ENCODE results near the gene KCND1.
"Not testable (repeated sequence)": the region's sequence is repeated elsewhere in the genome, so short reads cannot be mapped to it uniquely, and the experiment has no call there.

Gene KCND1

DNA sequence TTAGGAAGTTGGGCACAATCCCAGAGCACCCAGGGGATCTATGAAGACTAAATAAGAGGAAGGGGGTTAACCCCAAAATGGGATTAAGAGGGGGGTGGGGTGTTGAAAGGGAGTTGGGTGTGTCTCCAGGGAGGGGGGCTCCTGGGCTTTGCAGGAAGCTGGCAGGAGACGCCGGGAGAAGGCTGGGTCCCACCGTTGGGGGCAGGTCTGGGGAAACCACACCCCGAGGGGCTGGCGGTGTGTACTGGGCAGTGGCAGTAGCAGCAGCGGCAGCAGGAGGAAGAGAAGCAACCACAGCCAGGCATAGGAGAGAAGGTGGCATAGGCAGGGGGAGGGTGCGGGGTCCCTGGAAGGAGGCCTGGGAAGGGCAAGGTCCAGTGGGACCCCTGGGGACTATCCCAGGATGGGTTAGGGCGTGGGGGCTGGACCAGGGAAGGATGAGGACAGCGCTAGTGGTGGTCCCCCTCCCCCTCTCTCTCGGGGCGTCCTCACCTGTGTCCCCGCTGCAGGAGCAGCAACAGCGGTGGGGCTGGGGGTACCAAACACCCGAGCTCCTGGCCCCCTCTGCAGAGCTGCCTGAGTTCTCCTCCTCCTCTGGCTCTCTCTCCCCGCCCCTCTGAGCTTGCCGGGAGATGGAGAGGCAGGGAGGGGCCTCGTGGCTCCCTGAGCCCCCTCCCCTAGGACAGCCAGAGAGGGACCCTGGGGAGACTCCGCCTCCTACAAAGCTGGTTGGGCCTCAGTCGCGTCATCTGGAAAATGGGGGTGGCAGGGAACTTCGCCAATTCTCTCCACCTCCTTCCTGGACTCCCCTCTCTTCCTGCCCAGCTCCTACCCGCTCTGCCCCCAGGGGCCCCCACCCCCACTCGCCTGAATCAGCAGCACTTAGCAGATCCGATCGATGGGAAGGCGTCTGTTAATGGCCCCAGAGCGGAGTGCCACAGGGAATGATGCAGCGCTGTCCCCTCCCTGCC is at the start of gene KCND1:
Gene KCND1, minus strand, starts transcription at position 596 of the 971 bp plus-strand sequence. CDS start 1,573 bp downstream, outside the sequence.
- DNase-seq, result peak in 43 of 58 donors; percentile 1 to 62 (median 16)

DNA sequence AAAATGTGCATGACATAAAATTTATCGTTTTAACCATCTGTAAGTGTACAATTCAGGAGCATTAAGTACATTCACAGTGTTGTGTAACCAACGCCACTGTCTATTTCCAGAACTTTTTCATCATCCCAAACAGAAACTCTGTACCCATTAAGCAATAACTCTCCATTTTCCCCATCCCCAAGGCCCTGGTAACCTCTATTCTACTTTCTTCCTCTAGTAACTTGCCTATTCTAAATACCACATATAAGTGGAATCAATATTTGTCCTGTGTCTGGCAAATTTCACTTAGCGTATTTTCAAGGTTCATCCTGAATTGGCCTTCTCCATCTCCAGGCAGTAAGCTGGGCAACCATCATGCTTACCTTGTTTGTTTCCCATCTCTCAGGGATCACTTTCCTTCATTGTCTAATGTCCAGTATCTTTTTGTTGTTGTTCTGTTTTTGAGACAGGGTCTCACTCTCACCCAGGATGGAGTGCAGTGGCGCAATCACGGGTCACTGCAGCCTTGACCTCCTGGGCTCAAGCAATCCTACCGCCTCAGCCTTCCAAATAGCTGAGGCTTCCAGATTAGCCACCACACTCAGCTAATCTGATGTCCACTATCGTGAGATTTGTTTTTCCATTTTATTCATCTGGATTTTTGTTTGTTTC is 48.1 kb upstream of the KCND1 start:
- DNase-seq, result no peak

DNA sequence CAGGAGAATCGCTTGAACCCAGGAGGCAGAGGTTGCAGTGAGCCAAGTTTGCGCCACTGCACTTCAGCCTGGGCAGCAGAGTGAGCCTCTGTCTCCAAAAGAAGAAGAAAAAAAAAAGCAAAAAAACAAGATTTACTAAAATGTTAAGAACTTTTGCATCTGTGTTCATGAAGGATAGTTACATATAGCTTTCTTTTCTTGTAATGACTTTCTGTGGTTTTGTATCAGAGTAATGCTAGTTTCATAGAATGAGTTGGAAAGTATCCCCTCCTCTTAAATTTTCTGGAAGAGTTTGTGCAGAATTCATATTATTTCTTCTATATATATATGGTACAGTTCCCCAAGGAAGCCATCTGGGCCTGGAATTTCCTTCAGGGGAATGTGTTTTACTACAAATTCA is 47.4 kb upstream of the KCND1 start:
- DNase-seq, result no peak

DNA sequence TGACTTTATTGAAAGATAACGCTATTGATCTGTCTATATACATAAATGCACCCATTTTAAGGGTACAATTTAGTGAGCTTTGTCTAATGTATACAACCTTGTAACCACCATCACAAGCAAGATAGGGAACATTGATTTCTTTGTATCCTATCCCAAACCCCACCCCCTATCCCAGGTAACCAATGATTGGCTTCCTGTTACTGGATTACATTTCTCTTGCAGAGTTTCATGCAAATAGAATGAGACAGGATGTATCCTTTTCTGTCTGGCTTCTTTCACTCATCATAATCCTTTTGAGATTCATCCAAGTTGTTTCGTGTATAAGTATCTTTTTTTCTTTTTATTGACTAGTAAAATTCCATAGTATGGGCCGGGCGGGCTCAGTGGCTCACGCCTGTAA is 32.1 kb upstream of the KCND1 start:
- DNase-seq, result no peak

DNA sequence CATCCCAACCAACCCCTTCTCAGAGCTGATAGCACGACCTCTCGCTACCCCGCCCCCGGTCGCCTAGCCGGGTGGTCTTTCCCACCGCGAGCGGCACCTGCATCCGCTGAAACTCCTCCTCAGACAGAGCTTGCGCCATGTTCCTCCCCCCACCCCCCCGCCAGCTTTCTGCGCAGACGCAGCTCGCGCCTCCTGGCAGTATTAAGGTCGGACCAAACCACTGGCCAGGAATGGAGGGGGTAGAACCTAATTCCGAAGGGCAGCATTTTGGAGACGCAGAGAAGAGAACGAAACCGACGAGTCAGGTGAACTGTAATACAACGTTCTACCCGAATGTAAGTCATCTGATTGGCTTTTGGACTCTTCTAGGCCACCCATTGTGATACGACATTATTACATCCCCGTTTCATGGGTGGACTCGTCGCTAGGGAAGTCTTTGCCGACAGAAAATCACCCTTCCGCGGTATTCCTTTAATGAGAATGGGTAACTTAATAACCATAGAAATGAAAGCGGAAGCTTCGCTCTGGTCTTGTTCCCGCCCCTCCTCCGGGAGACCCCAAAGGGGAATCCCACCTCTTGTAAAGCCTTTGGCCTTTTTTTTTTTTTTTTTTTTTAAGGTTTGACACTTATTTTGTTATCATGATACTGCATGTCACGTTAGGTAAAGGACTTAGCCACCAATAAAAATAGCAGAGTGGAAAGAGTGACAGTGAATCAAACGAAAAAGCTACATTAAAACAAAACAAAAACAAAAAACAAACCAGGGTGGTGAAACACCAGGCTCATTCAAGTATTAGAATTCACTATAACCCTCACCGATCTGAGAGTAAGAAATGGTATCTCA is 30.7 kb upstream of the KCND1 start, which contains the start of gene GRIPAP1:
Gene GRIPAP1, minus strand, starts transcription at position 174 of the 845 bp plus-strand sequence. Its CDS starts 35 bp downstream, at position 139.
- DNase-seq, result peak in 57 of 58 donors; percentile 2 to 81 (median 54)

DNA sequence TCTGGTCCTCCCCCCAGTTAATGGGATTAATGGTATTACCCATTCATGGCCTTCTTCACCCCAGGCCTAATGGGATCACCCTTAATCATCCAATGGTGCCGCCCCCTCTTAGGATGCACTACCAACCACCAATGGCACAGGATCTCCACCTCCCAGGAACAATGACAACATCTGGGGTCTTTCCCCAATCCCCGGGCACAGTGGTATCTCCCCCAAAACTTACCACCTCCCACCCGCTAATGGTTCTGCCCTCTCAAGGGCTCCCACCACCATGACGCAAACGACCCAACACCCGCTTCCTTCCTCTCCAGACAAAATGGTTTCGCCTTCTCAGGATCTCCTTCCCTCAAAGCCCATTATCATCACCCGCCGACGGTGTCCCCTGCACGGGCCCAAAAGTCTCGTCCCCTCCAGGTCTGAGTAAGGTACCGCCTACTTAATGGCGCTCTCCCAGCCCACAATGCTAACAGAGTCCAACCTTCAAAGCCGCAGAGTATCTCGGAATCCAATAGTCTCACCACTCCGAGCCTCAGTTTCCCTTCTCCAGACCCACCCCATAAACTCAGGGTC is 30.0 kb upstream of the KCND1 start:
- peak in 16 of 58 donors; percentile 0 to 43 (median 12) for DNase-seq

DNA sequence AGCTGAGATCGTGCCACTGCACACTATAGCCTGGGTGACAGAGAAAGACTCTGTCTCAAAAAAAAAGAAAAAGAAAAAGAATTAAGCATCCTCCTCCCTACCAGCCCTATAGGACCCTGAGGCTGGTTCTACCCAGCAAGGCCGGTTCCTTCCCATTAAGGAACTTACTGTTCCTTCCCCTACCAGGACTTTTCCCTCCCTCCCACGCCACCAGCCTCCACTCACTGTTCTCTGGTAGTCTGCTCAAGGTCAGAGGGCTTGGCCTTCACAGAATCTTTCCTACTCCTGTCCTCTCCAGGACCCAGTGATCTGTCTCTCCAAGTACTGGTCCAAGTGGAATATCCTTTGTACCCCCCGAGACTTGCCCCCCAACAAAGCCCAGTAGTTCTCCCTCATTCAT is 29.0 kb upstream of the KCND1 start:
- no peak for DNase-seq

DNA sequence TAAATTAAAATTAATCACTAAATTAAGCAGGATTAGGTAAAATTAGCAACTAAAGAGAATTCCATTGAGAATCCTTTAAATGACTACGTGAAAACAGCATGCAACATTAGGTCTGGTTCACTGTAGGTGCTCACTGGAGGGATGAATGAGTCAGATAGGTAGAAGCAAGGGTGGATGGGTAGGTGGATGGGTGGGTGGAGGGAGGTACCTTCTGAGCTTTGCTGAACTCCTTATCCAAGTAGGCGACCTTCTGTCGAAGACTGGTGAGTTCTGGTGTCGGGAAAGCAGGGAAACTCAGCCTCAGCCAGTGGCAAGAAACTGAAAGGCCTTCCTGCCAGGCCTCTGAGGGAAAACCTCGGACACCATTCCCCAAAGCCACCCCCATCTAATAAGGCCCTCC is 27.4 kb upstream of the KCND1 start:
- peak in 1 of 58 donors; percentile 3 for DNase-seq

DNA sequence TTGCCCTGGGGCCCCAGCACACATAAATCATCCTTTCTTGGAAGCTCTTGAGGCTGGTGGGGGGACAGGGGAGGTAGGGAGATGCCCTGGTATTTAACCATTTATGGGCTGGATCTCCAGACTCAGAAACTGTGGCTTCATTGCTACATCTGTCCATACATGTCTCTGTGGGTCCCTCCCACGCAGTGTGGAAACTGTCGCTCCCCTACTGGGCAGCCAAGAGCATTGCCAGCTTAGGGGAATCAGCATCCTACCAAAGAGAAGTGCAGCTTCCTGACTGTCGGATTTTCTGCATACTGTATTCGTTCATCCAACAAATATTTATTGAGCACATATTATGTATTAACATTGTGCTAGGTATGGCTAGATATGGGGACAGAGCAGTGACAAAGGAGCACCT is 26.7 kb upstream of the KCND1 start:
- DNase-seq, result no peak

DNA sequence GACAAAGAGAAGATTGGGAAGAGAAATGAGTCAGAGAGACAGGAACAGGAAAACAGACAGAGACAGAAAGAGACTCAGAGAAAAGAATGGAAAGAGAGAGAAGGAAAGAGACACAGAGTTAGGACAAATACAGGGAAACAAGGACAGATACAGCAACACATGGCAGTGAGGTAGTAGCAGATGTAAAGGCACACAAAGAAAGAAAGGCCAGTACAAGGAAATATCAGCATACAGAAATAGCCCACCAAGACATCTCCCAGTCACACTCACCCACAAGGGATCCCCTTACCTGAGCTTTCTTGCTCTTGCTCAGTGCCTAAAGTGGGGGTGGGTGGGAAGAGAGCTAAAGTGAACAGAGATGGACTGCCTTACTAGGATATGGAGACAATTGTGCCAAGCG is 26.2 kb upstream of the KCND1 start:
- no peak for DNase-seq

DNA sequence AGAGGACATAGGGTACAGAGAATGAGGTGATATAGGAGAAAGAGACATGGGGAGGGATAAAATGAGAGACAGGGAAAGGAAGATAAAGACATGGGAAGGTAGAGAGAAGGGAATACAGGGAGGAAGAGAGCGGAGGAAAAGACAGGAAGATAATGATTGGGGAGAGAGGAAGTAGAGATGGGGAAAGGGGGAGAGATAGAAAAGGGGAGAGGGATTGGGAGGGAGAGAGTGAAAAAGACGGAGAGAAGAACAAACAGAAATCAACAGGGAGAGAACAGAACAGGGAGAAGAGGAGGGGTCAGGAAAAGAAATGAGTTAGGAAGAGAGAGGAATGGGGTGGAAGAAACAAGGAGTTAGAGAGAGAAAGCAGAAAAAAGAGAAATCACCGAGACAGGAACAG is 25.8 kb upstream of the KCND1 start:
- no peak for DNase-seq

DNA sequence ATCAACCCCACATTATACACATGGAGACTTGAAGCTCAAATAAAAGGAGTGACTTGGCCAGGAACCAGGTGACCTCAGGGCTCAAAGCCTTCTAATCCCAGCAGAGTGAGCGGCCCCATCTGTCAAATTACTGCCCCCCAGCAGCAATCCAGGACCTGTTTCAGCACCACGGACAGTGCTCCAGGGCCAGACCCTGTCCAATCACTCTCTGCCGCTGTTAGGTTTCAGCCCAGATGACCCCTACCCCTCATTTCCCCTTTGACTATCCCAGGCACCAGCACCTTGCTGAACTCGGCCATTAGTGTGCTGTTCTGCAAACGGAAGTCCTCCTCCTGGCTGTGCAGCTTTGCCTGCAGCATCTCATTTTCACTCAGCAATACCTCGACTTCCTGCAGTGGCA is 25.3 kb upstream of the KCND1 start:
- no peak for DNase-seq

DNA sequence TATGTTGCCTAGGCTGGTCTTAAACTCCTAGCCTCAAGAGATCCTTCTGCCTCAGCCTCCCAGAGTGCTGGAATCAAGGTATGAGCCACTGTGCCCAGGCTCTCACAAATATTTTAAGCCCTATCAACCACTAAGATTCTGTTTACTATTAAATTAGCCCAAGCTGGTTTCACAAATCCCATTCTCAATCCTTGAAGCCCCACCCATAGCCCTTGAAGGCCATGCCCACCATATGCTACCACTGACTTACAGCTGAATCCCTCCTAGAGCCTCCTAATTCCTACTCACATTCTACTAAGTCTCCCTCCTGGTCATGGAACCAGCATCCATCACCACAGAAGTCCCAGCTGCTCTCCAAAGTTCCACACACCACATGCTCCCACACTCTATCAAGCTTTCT is 20.7 kb upstream of the KCND1 start:
- no peak for DNase-seq

DNA sequence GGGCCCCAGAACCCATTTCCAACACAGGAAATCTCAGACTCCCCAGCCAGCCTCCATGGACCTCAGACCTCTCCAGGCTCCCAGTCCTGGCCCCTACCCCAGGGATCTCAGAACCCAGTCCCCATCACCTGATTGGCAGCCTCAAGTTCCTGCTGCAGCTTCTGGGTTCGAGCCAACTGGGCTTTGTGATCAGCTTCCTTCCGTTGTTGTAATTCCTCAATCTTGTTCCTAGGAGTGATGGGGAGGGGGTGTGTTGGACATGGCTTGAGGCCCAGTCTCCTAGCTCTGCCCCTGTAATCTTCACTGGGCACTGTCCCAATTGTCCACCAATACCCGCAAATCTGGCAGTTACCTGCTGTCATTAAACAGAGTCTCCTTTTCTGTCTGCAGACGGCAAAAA is 17.8 kb upstream of the KCND1 start:
- DNase-seq, result no peak

DNA sequence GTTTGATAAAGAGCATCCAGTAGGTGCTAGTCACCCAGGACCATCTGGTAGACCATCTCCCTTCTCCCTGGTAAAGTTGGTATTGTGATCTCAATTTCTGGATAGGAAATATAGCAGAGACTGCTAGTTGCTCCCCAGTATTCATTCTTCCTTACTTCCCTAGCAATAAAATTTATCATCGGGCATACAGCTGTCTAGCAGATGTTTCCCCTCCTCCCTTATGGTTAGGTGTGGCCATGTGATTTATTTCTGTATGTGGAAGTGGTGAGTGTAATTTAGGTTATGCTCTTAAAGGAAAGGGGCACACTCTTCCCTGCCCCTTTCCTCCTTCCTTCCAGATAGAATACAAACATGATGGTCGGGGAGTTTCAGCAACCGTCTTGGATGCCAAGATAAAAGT is 12.3 kb upstream of the KCND1 start:
- DNase-seq, result no peak

DNA sequence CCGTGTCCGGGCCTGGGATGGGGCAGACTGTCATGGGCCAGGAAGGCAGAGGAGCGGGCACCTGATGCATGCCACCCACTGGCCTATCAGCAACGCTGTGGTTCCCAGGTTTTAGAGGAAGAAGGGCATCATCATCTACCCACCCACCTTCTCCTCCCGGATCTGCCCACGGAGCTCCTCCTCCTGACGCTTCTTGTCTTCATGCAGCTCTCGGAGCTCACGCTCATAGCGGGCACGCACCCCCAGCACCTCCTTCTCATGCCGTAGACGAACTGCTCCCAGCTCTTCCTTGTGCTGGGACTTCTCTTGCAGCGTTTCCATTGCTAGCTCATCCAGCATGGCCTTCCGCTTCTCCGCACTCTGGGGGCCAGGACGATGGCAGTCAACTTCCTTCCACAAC is 11.4 kb upstream of the KCND1 start:
- DNase-seq, result peak in 1 of 58 donors; percentile 2

DNA sequence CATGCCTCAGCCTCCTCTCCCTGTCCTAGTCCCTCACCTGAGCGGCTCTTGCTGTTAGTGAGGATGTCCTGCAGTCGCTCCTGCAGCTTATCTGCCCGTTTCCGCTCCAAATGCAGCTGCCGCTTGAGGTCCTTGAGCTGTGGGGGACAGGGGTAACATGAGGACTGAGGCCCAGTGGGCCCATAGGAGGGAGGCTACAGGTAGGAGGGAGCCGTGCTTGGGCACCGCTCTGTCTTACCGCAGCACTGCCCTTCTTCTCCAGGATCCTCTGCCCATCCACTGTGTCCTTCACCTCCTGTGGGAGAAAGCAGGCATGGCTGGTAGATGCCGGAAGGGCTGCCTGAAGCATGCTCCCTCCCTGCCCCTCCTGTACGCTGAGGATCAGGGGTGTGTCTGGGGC is 9.5 kb upstream of the KCND1 start:
- DNase-seq, result no peak

DNA sequence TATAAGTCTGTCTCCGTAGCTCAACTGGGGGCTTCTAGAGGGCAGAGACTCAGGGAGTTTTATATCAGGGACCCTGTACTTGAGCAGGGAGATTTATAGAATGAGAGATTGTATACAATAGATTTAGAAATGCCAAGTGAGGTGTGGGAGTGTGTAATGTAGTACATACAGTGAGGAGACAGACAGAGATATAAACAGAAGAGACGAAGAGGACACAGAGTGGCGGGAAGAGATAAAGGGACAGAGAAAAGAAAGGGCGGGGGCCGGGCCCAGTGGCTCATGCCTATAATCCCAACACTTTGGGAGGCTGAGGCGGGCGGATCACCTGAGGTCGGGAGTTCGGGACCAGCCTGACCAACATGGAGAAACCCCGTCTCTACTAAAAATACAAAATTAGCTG is 8.7 kb upstream of the KCND1 start:
- DNase-seq, result not testable (repeated sequence)

DNA sequence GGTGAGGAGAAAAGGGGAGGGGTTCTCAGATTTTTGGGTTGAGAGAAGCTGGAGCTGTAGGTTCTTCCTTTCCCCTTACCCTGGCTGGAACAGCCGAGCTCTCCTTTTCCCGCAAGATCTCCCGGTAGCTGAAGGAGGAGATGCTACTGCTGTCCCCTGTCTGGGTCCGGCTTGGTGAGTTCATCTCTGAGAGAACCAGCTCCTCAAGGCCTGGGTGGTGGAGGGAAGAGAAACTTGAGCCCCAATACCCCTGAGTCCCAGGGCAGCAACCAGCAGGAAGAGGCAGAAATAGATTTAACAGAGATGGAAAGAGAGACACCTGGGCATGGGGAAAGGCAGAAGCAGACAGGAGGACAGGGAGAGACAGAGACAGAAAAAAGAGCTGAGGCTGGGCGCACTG is 6.6 kb upstream of the KCND1 start:
- DNase-seq, result no peak

DNA sequence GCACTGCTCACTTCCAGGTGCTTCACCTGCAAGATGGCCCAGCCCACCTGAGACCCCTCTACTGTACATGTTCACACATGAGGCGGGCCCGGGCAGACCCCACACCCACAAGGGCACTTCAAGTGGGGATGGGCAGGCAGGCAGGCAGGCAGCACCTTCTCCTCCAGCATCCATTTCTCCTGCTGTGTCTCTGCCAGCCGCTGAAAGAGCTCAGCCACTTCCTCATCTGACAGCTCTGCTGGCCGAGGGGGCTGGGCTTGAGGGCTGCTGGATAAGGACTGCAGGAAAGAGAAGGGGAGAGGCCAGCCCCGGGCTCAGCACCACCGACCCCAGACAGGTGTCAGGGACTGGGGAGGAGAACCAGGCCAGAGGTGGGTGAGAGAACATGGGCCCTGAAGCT is 4.4 kb upstream of the KCND1 start:
- DNase-seq, result no peak

DNA sequence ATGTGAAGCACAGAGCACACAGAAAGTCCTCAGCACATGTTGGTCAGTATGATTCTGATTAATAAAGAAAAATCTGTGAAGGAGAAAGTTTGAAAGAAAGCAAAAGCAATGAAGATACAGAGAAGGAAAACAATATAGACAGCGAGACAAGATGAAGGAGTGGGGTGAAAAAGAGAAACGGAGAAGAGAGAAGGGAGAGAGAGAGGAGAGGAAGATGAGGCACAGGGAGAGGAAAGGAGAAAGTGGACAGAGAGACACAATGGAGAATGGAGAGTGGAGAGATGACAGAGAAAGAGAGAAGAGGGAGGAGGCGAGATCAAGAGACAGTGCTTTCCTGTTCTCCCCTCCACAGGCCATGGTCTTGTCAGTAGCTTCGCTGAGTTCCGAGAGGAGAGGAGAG is 3.9 kb upstream of the KCND1 start:
- DNase-seq, result no peak

Measured in anterior cingulate cortex (tissue), 58 donors.